Measurements from ENCODE around the gene CD300LF. TPM values are rescaled to one million over a fixed set of nuclear protein-coding genes. Genes with fewer than 3 reads are reported as not detected.

The CD300LF gene
- total RNA-seq, 1 donor from 2014 or later = 0.55 TPM

GRCh38 chr17:74742978-74743545 is 30.3 kb upstream of the CD300LF start:
- H3K9me3 ChIP-seq (replicated peaks) = no peaks in the 10 kb centered on the region
- peak; percentile 7 for DNase-seq
- intact Hi-C loops (cut with micrococcal nuclease) = no loop called here
- H3K27ac ChIP-seq (replicated peaks) = no peak overlapping the region
- H3K27me3 ChIP-seq (ENCODE audit: low read depth) = peaks cover 38% of the 10 kb centered on the region
- no peak overlapping the region for H3K4me3 ChIP-seq
- H3K4me1 ChIP-seq = peaks cover 52% of the 10 kb centered on the region
- H3K36me3 ChIP-seq = no peaks in the 10 kb centered on the region
- no peak for TF ChIP-seq CTCF (IDR thresholded peaks at IDR 0.05; ENCODE audit: borderline replicate concordance)

GRCh38 chr17:74742153-74742515 is 29.4 kb upstream of the CD300LF start:
- Histone ChIP-seq H3K4me3 (no peak overlapping the region), H3K4me1 (peaks cover 52% of the 10 kb centered on the region), H3K36me3 (no peaks in the 10 kb centered on the region), H3K27me3 (ENCODE audit: low read depth) (peaks cover 47% of the 10 kb centered on the region), H3K27ac (replicated peaks) (peak overlapping the region; percentile 27), H3K9me3 (replicated peaks) (no peaks in the 10 kb centered on the region)
- peak; percentile 17 for DNase-seq
- TF ChIP-seq CTCF (IDR thresholded peaks at IDR 0.05; ENCODE audit: borderline replicate concordance) = no peak
- intact Hi-C loops (cut with micrococcal nuclease) = no loop called here

- Histone ChIP-seq H3K4me1 (peaks cover 53% of the 10 kb centered on the region), H3K36me3 (no peaks in the 10 kb centered on the region), H3K27me3 (ENCODE audit: low read depth) (peaks cover 61% of the 10 kb centered on the region), H3K9me3 (replicated peaks) (no peaks in the 10 kb centered on the region), H3K27ac (replicated peaks) (no peak overlapping the region), H3K4me3 (no peak overlapping the region)
- DNase-seq = peak; percentile 2
- intact Hi-C loops (cut with micrococcal nuclease) = no loop called here
- TF ChIP-seq CTCF (IDR thresholded peaks at IDR 0.05; ENCODE audit: borderline replicate concordance) = no peak
These were observed 28.1 kb upstream of the CD300LF start for GRCh38 chr17:74740641-74741387.

GRCh38 chr17:74740173-74740572 is 27.4 kb upstream of the CD300LF start:
- no peak overlapping the region for H3K27ac ChIP-seq (replicated peaks)
- no peak for DNase-seq

GRCh38 chr17:74739227-74739831 is 26.6 kb upstream of the CD300LF start:
- H3K4me3 ChIP-seq = no peak overlapping the region
- intact Hi-C loops (cut with micrococcal nuclease) = no loop called here
- H3K9me3 ChIP-seq (replicated peaks) = no peaks in the 10 kb centered on the region
- no peak for TF ChIP-seq CTCF (IDR thresholded peaks at IDR 0.05; ENCODE audit: borderline replicate concordance)
- H3K27ac ChIP-seq (replicated peaks) = no peak overlapping the region
- no peak for DNase-seq
- H3K4me1 ChIP-seq = peaks cover 39% of the 10 kb centered on the region
- H3K36me3 ChIP-seq = no peaks in the 10 kb centered on the region
- H3K27me3 ChIP-seq (ENCODE audit: low read depth) = peaks cover 75% of the 10 kb centered on the region

More at GRCh38 chr17:74740173-74740572, 27.4 kb upstream of the CD300LF start:
- peaks cover 67% of the 10 kb centered on the region for H3K27me3 ChIP-seq (ENCODE audit: low read depth)
- no peak overlapping the region for H3K4me3 ChIP-seq
- intact Hi-C loops (cut with micrococcal nuclease) = no loop called here
- H3K9me3 ChIP-seq (replicated peaks) = no peaks in the 10 kb centered on the region
- no peak for TF ChIP-seq CTCF (IDR thresholded peaks at IDR 0.05; ENCODE audit: borderline replicate concordance)
- H3K36me3 ChIP-seq = no peaks in the 10 kb centered on the region
- peaks cover 47% of the 10 kb centered on the region for H3K4me1 ChIP-seq

All from left ventricle myocardium inferior (tissue), 1 donor.